GM12891 (cell line): Measurements from ENCODE around the gene XIST.

Source experiments
- POLR2A ChIP-seq: IDR thresholded peaks from 2 replicates; pipeline ENCODE4 v1.6.1; 2011; ENCODE audit warnings: low read depth, low read length, control low read depth
- POU2F2 ChIP-seq: IDR thresholded peaks from 2 replicates; pipeline ENCODE4 v1.6.1; 2011; ENCODE audit warnings: low read depth, mild to moderate bottlenecking, control low read depth, low read length, moderate library complexity
- TAF1 ChIP-seq: IDR thresholded peaks from 2 replicates; pipeline ENCODE4 v1.6.1; 2011; ENCODE audit warnings: low read depth, low read length, control low read depth

GRCh38 chrX:73851014-73852009 is 1.2 kb downstream of the XIST start:
- TF ChIP-seq POLR2A (no peak), POU2F2 (no peak), TAF1 (no peak)
